ENCODE results near the gene CEACAM19. TPM values are rescaled to one million over a fixed set of nuclear protein-coding genes. Genes with fewer than 3 reads are reported as not detected.
"Not testable (repeated sequence)": the region's sequence is repeated elsewhere in the genome, so short reads cannot be mapped to it uniquely, and the experiment has no call there.

The CEACAM19 gene
- total RNA-seq, 1 donor from 2014 or later = 2.0 TPM

DNA sequence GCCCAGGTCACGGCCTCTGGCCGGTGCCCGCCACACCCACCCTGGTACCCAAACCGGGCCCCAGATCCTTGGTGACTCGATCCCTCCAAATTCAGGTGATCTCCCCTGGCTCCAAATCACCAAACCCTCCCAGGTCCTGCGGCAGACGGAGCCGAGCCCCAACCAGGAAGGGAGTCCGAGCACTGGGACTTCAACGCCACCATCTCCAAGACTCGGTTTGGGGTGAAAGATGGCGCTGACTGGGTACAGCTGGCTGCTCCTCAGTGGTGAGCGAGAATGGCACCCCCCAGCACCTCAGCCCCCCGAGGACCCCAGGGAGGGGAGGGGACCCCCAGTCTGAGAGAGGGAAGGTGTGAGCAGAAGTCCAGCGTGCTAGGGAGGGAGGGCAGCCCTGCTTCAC is 29.9 kb downstream of the CEACAM19 start:
- DNase-seq = no peak

DNA sequence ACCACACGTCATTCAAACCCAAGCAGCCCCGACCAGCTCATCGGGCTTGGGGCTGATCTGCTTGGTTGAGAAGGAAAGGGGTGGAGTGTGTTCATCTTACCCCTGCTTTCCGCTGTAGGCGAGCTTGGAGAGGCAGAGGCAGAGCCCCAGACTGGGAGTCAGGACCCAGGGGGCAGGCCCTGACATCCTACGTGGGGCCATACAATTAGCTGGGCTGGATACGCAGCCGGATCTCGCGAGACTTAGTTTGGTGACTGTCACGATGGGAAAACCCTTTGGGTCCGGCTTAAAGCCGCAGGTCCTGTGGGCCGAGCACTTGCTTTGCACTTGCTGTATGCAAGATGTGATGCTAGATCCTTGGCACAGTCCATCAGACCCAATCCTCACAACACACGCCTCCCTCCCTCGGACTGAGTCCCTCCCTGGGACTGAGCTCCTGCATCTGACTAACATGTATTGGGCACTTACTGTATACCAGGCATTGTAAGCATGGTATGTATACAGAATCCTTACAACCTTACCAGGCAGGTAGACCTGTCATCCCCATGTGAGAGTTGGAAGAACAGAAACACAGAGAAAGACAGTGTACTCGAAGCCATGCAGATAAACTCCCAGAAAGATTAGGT is 31.4 kb downstream of the CEACAM19 start:
- no peak for DNase-seq

DNA sequence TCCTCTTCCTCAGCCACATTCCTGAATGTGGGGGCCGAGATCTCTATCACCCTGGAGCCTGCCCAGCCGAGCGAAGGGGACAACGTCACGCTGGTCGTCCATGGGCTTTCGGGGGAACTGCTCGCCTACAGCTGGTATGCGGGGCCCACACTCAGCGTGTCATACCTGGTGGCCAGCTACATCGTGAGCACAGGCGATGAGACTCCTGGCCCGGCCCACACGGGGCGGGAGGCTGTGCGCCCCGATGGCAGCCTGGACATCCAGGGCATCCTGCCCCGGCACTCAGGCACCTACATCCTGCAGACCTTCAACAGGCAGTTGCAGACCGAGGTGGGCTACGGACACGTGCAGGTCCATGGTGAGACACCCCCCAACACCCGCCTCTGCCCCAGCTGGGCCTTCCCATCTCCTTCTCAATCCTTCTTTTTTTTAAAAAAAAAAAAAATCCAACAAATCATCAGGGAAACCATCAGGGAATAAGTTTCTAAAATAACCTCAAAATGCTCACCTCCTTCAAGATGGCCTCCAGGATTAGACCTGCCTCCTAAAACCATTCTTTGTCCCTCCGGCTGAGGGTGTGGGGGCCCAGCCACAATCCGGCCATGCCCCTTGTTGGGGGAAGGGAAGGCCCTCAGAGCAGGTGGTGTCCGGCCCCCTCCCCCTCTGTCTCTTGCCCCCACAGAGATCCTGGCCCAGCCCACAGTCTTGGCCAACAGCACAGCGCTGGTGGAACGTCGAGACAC is 32.2 kb downstream of the CEACAM19 start:
- no peak for DNase-seq

DNA sequence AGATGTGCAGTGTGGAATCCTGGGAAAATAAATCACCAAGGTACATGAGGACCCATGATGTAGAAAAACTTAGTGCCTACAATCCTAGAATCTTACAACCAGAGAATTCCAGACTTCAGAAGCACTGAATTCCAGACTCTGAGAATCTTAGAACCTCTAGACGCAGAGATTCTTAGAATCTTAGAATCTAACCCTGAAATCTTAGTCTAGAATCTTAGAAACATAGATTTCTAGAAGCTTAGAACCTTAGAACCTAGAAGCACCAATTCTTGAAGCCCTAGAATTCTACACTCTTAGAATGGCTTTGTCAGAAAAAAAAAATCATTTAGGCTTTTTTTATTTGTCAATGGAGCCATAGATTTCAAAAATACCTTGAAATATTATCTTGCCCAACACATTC is 33.7 kb downstream of the CEACAM19 start:
- no peak for DNase-seq

DNA sequence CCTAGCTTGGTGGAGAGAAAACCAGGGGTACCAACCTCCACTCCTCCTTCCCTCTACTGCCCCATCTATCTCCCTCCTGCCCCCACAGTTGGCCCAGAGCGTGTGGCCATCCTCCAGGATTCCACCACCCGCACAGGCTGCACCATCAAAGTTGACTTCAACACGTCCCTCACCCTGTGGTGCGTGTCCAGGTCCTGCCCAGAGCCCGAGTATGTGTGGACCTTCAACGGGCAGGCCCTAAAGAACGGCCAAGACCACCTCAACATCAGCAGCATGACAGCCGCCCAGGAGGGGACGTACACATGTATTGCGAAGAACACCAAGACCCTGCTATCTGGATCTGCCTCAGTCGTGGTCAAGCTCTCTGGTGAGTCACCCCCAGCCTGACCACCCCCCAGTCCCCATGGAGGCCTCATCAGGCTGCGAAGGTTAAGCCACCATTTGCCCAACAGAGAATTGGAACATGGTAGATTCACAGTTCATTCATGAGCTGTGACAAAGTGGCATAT is 34.3 kb downstream of the CEACAM19 start:
- no peak for DNase-seq

DNA sequence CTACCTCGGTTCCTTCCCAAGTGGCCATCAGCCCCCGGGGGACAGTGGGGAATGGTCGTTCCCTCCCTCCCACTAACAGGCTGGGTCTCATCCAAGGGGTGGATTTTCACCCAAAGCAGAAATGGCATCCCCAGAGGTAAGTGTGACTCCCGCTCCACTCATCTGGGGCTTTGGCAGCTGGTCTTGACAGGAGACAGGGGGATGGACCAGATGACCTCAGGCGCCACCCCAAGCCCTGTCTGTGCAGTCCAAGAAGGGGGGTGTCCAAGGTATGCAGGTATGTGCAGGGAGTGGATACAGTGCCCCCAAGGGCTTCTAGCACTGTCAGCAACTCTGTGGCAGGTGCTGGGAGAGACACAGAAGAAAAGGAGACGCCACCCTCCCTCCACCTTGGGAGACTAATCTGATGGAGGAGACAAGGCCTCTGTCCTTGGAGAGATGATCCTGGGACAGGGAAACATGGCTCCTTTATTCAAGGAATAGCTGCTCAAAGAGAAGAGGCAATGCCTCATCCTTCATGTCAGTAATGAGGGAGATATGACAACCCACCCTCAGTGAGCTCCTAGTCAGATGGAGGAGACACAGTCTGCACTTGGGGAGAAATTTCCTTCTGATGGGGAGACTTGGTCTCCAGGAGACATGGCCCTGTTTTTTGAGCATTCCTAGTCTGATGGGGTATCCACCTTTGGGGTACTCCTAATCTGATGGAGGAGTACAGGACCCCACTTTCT is 35.4 kb downstream of the CEACAM19 start:
- no peak for DNase-seq

DNA sequence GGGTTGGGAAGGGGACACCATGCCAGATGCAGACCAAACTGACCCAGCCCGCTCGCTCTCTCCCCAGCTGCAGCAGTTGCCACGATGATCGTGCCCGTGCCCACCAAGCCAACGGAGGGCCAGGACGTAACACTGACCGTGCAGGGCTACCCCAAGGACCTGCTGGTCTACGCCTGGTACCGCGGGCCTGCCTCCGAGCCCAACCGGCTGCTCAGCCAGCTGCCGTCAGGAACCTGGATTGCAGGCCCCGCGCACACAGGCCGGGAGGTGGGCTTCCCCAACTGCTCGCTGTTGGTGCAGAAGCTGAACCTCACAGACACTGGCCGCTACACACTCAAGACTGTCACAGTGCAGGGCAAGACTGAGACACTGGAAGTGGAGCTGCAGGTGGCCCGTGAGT is 36.5 kb downstream of the CEACAM19 start:
- DNase-seq = no peak

DNA sequence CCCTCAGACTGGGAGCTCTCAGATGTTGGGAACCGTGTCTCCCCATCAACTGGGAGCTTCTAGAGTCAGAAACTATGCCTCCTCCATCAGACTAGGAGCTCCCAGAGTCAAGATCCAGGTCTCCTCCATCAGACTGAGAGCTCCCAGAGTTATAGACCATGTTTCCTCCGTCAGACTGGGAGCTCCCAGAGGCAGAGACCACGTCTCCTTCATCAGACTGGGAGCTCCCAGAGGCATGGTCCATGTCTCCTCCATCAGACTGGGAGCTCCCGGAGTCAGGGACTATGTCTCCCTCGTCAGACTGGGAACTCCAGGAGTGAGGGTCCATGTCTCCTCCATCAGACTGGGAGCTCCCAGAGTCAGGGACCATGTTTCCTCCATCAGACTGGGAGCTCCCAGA is 37.7 kb downstream of the CEACAM19 start:
- DNase-seq = no peak

DNA sequence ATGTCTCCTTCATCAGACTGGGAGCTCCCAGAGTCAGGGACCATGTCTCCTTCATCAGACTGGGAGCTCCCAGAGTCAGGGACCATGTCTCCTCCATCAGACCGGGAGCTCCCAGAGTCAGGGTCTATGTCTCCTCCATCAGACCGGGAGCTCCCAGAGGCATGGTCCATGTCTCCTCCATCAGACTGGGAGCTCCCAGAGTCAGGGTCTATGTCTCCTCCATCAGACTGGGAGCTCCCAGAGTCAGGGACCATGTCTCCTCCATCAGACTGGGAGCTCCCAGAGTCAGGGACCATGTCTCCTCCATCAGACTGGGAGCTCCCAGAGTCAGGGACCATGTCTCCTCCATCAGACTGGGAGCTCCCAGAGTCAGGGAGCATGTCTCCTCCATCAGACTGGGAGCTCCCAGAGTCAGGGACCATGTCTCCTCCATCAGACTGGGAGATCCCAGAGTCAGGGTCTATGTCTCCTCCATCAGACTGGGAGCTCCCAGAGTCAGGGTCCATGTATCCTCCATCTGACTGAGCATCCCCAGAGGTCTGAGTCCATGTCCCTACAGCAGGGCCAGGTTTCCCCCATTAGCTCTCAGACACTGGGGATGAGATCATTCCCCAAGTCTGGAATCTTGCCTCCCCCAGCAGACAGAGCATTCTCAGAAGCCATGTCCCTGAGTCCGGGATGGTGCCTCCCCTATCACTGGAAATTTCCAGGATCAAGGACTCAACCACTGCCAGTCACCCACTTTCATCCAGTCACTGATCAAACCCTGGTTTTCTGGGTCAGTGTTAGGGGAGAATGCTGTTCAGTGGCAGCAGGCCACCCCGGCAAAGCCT is 38.4 kb downstream of the CEACAM19 start:
- DNase-seq = not testable (repeated sequence)

DNA sequence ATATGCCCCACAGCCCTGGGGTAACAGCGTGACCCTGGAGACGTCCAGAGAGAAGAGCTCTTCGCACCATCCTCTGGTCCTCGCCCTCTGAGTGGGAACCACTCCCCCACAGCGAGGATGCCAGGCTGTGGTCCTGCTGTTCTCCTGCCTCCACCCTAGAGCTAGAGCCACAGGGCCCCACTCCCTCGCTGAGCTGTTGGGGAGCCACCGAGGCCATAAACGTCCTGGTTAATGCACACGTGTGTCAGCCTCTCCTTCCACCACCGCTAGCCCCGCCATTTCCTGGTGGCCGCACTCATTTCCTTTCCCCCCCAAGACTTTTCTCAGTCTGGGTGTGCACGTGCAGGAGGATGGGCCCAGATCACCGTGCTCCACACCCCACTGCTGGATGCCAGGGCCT is 39.2 kb downstream of the CEACAM19 start:
- DNase-seq = no peak

DNA sequence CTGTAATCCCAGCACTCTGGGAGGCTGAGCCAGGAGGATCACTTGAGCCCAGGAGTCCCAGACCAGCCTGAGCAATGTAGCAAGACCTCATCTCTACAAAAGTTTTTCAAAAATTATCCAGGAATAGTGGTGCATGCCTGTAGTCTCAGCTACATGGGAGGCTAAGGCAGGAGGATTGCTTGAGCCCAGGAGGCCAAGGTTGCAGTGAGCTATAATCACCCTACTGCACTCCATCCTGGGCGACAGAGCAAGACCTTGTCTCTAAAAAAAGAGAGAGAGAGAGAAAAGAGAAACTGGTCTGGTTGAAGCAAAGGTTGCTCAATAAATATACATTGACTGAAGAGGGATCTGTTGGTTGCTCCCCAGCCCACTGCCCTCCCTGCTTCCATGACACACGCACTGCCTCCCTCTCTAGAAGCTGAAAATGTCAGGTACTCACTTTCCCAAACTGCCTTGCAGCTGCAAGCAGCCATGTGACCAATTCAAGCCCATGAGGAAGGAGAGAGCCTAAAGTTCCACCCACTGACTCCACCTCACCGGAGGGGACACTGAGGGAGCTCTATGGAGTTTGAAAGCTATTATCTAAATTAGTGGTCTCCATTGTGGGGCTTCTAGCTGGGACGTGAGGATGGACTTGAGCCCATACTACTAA is 41.7 kb downstream of the CEACAM19 start:
- DNase-seq = no peak

DNA sequence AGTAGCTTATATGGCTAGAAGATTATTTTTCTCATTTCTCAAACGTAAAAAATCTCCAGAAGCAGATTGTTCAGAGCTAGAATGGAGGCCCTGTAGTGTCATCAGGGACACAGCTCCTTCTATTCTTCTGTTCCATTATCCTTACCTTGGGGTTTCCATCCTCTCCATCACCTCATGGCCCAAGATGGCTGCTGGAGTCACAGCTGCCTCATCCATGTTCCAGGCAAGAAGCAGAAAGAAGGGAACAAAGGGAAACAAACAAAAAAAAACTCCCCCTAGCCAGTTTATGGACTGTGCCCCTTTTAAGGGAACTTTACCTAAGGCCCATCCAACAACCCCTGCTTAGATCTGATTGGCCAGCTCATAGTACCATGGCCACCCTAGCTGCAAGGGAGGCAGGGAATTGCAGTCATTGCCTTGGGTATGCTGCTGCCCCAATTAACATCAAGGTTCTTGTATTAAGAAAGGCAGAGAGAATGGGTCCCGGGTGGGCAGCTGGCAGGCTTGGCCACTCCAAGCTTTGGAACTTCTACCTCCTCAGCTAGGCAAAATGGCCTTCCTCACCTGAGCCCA is 43.4 kb downstream of the CEACAM19 start:
- no peak for DNase-seq

DNA sequence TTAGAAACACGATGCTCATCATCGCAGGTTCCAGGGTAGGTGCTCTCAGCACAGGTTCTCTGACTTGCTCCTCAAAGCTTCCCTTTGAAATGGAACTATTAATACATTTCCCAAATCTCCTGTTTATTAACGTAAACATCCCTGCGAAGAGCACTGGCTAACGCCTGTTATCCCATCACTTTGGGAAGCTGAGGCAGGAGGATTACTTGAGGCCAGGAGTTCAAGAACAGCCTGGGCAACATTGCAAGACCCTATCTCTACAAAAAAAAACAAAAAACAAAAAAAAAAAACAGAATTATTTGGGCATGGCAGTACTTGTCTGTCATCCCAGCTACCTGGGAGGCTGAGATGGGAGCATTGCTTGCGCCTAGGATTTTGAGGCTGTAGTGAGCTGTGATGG is 46.3 kb downstream of the CEACAM19 start:
- DNase-seq = no peak

DNA sequence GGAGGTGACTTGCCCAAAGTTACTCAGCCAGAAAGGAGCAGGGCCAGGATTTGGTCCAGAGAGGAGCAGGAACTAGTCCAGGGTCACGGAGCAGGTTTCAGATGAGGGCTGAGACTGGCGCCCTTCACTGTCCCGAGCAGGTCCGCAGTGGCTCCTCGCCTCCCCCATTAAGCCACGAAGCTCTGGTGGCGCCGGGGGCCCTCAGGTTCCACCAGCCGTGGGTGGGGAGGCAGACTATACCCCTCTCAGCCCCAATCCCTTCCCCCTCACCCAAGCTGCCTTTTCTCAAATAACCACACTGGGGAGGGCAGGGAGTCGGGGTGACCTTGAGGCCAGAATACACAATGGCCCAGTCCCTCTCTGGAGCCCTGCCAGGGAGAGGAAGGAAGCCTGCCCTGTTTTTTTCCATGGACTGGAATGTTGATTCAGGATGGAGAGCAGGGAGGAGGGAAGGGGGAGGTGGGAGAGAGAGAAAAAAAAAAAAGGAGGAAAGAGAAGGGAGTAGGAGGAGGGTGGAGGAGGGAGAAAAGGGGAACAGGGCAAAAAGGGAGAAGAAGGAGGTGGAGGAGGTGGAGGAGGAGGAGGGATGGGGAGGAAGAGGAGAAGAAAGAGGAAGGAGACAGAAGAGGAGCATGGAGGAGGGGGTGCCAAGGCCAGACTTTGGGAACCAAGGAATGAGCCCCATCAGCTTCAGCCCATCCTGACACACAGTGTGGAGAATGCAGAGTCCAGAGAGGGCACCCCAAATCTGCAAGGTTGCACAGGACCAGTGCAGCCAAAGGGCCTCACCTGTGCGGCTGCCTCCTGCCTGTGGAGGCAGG is 47.4 kb downstream of the CEACAM19 start:
- no peak for DNase-seq

DNA sequence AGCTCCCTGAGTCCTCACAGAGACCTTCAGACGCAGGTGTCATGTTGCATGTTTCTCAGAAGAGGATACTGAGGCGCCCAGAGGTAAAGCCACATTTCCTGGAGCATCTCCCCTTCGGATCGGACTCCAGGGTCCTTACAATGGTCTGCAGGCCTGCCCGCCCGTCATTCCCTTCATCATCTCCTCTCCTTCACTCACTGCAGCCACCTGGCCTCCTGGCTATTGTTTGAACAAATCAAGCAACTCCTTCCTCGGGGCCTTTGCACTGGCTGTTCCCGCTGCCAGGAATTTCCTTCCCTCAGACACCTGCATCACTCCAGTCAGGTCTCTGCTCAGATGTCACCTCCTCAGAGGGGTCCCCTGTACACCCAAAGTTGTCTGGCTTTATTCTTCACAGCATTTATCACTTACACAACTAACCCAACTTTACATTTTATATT is 48.0 kb downstream of the CEACAM19 start:
- no peak for DNase-seq

DNA sequence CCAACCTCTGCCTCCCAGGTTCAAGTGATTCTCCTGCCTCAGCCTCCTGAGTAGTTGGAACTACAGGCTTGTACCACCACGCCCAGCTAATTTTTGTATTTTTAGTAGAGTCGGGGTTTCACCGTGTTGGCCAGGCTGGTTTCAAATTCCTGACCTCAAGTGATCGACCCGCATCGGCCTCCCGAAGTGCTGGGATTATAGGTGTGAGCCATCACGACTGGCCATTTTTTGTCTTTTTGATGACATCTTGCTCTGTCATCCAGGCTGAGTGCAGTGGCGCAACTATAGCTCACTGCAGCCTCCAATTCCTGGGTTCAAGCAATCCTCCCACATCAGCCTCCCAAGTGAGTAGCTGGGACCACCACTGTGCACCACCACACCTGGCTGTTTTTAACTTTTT is 49.1 kb downstream of the CEACAM19 start:
- DNase-seq = not testable (repeated sequence)

DNA sequence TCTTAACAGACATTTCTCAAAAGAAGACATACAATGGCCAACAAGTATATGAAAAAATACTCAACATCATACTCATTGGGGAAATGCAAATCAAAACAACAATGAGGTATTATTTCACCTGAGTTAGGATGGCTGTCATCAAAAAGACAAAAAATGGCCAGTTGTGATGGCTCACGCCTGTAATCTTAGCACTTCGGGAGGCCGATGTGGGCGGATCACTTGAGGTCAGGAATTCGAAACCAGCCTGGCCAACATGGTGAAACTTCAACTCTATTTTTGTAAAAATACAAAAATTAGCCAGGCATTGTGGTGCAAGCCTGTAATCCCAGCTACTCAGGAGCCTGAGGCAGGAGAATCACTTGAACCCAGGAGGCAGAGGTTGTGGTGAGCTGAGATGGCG is 49.7 kb downstream of the CEACAM19 start:
- DNase-seq = no peak

DNA sequence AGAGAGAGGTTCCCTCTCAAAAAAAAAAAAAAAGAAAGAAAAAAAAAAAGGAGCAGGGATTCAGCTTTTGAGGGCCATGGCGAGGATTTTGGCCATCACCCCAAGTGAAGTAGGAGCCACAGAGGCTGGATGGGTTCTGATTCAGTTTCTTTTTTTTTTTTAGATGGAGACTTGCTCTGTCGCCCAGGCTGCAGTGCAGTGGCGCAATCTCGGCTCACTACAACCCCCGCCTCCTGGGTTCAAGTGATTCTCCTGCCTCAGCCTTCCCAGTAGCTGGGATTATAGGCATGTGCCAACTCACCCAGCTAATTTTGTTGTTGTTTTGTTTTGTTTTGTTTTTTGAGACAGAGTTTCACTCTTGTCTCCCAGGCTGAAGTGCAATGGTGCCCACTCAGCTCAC is 50.1 kb downstream of the CEACAM19 start:
- not testable (repeated sequence) for DNase-seq

DNA sequence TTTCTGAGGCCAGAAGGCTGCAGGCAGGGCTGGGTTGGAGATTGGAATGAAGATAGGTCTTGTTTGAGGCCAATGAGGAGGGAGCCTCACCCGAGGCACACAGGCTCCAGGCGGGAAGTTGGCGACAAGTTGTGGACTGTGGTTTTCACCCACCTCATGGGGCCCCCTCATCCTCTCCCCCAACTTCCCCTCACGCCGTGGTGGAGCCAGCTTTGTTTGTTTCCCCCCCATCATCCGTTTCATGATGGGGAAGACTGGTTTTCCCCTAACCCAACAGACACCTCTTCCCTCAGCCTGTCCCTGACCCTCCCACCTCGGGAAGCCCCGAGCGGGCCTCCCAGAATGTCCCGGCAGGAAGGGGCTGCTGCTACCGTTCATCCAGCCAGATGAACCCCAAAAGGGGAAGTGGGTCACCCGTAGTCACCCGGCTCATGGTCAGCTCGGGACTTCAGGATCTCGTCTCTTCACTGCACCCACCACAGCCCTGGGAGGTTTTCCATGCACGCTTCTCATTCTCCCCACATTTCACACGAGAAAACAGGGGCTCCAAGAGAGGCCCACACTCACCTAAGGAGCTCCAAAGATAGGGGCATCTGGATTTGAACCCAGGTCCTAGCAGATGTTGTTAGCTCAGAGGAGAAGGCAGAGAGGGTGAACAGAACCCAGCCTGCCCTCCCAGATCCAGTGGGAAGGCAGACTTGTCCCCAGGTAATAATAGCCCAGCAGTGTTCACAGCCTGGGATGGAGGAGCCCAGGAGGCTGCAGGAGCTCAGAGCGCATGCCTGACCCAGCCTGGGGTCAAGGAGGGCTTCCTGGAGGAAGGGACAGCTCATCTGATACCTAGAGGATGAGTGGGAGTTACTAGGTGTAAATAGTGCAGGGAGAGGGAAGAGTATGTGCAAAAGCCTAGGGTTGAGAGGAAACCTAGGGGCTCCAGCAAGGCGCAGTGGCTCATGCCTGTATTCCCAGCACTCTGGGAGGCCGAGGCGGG is 51.1 kb downstream of the CEACAM19 start:
- DNase-seq = no peak
